ENCODE results near the gene KIRREL1. TPM values are rescaled to one million over a fixed set of nuclear protein-coding genes. Genes with fewer than 3 reads are reported as not detected.

The KIRREL1 gene
- total RNA-seq, 1 donor from 2014 or later: 39.5 TPM

DNA sequence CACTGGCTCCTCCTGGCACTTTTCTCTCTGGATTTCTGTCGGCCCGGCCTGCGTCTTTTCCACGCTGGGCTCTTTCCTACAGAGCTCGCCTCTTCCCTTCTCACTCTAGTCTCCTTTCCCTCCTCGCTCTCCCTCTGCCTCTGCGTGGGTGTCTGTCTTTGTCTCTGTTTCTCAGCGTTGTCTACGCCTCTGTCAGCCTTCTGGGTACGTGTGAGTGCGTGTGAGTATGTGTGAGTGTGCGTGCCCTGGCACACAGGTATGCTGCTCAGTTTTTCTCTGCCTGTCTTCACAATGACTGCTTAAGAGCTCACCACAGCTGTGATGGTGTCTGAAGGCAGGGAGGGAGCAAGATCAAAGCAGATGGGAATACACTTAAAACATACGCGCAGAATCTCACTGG is 77.7 kb downstream of the KIRREL1 start:
- peaks cover 98% of the 10 kb centered on the region for H4K20me1 ChIP-seq (ENCODE audit: low read depth)
- H3K27me3 ChIP-seq: no peaks in the 10 kb centered on the region
- peak overlapping the region; percentile 23 for H3K27ac ChIP-seq
- H3K27me3 Mint-ChIP-seq (ENCODE audit: insufficient read depth, low read depth): peaks cover 3% of the 10 kb centered on the region
- H3K4me2 ChIP-seq: peak overlapping the region; percentile 50
- no peak overlapping the region for H3K4me3 Mint-ChIP-seq
- peak; percentile 29 for DNase-seq (ENCODE audit: low spot score)
- H3K36me3 ChIP-seq: no peaks in the 10 kb centered on the region
- TF ChIP-seq EZH2 (IDR thresholded peaks at IDR 0.05) (no peak), EZH2phosphoT487 (IDR thresholded peaks at IDR 0.05) (no peak)
- TF ChIP-seq, protein P1, sequence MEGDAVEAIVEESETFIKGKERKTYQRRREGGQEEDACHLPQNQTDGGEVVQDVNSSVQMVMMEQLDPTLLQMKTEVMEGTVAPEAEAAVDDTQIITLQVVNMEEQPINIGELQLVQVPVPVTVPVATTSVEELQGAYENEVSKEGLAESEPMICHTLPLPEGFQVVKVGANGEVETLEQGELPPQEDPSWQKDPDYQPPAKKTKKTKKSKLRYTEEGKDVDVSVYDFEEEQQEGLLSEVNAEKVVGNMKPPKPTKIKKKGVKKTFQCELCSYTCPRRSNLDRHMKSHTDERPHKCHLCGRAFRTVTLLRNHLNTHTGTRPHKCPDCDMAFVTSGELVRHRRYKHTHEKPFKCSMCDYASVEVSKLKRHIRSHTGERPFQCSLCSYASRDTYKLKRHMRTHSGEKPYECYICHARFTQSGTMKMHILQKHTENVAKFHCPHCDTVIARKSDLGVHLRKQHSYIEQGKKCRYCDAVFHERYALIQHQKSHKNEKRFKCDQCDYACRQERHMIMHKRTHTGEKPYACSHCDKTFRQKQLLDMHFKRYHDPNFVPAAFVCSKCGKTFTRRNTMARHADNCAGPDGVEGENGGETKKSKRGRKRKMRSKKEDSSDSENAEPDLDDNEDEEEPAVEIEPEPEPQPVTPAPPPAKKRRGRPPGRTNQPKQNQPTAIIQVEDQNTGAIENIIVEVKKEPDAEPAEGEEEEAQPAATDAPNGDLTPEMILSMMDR (IDR thresholded peaks at IDR 0.05): no peak
- peaks cover 86% of the 10 kb centered on the region for H3K4me1 Mint-ChIP-seq
- H3K9me3 Mint-ChIP-seq: no peaks in the 10 kb centered on the region
- H3K4me1 ChIP-seq: peaks cover 80% of the 10 kb centered on the region
- H3F3A ChIP-seq (ENCODE audit: low read depth): peaks cover 19% of the 10 kb centered on the region
- H2AFZ ChIP-seq (replicated peaks): no peak overlapping the region
- peaks cover 91% of the 10 kb centered on the region for H3K79me2 ChIP-seq (ENCODE audit: low read depth)
- H3K36me3 Mint-ChIP-seq: peaks cover 14% of the 10 kb centered on the region
- H3K27ac Mint-ChIP-seq: peak overlapping the region; percentile 87
- H3K4me3 ChIP-seq: no peak overlapping the region
- H3K9ac ChIP-seq: peak overlapping the region; percentile 30
- H3K9me3 ChIP-seq (ENCODE audit: low read depth): no peaks in the 10 kb centered on the region

DNA sequence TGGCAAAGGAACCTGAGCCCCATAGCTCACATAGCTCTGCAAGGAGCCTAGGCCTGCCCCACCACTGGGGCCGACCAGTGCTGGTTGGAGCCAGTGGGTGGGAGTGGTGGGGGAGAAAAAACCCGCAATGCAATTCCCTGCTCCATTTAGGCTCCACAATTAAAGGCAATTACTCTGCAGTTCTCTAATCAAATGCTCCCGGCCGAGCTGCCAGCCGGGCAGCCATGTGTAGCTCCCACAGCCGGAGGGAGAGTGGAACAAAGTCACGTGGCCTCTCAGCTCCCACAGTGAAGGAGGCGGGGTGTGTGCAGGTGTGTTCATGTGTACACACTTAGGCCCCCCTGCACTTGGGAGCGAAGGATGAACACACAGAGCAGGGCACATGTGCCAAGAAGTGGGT is 81.6 kb downstream of the KIRREL1 start:
- peaks cover 75% of the 10 kb centered on the region for H3K4me1 ChIP-seq
- no peaks in the 10 kb centered on the region for H3K36me3 ChIP-seq
- no peak for DNase-seq (ENCODE audit: low spot score)
- peaks cover 34% of the 10 kb centered on the region for H3F3A ChIP-seq (ENCODE audit: low read depth)
- no peak overlapping the region for H3K4me3 ChIP-seq
- no peaks in the 10 kb centered on the region for H3K9me3 ChIP-seq (ENCODE audit: low read depth)
- H3K27me3 ChIP-seq: no peaks in the 10 kb centered on the region
- peaks cover 79% of the 10 kb centered on the region for H3K4me1 Mint-ChIP-seq
- TF ChIP-seq EZH2phosphoT487 (IDR thresholded peaks at IDR 0.05): no peak
- TF ChIP-seq, protein P1 (IDR thresholded peaks at IDR 0.05): no peak
- no peak for TF ChIP-seq EZH2 (IDR thresholded peaks at IDR 0.05)
- H3K4me2 ChIP-seq: no peak overlapping the region
- H4K20me1 ChIP-seq (ENCODE audit: low read depth): peaks cover 82% of the 10 kb centered on the region
- H3K9ac ChIP-seq: no peak overlapping the region
- no peaks in the 10 kb centered on the region for H3K27me3 Mint-ChIP-seq (ENCODE audit: insufficient read depth, low read depth)
- H3K27ac Mint-ChIP-seq: no peak overlapping the region
- no peak overlapping the region for H3K4me3 Mint-ChIP-seq
- no peak overlapping the region for H3K27ac ChIP-seq
- peaks cover 69% of the 10 kb centered on the region for H3K79me2 ChIP-seq (ENCODE audit: low read depth)
- H3K36me3 Mint-ChIP-seq: peaks cover 23% of the 10 kb centered on the region
- no peaks in the 10 kb centered on the region for H3K9me3 Mint-ChIP-seq
- H2AFZ ChIP-seq (replicated peaks): no peak overlapping the region

DNA sequence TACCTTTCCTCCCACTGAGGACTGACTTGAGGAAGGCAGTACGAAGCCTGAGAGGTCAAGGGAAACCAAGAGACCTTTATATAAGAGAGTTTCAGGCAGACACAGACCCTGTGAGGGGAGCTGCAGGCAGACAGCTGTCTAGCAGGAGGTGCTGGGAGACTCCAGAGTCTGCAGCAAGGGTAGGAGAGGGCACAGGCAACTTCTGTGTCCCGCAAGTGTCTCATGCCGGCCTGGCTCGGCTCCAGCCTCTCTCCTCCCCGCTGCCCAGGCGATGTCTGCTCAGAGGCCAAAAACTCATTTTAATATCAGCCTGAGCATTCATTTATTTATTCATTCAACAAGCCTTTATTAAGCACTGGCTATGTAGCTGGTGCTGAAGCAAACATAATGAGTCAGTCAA is 83.0 kb downstream of the KIRREL1 start:
- Histone ChIP-seq H4K20me1 (ENCODE audit: low read depth) (peaks cover 68% of the 10 kb centered on the region), H3K36me3 (no peaks in the 10 kb centered on the region), H3K4me1 (peaks cover 61% of the 10 kb centered on the region), H2AFZ (replicated peaks) (no peak overlapping the region), H3K9me3 (ENCODE audit: low read depth) (no peaks in the 10 kb centered on the region), H3K27me3 (no peaks in the 10 kb centered on the region), H3K79me2 (ENCODE audit: low read depth) (peaks cover 56% of the 10 kb centered on the region), H3K4me3 (no peak overlapping the region), H3K27ac (peak overlapping the region; percentile 45), H3K4me2 (no peak overlapping the region), H3F3A (ENCODE audit: low read depth) (peaks cover 29% of the 10 kb centered on the region), H3K9ac (no peak overlapping the region)
- DNase-seq (ENCODE audit: low spot score): no peak
- TF ChIP-seq EZH2phosphoT487 (IDR thresholded peaks at IDR 0.05) (no peak), EZH2 (IDR thresholded peaks at IDR 0.05) (no peak)
- TF ChIP-seq, protein P1 (IDR thresholded peaks at IDR 0.05): no peak
- Mint-ChIP-seq H3K9me3 (no peaks in the 10 kb centered on the region), H3K4me3 (no peak overlapping the region), H3K4me1 (peaks cover 65% of the 10 kb centered on the region), H3K27ac (peak overlapping the region; percentile 64), H3K27me3 (ENCODE audit: insufficient read depth, low read depth) (no peaks in the 10 kb centered on the region), H3K36me3 (peaks cover 31% of the 10 kb centered on the region)

Data from neural progenitor cell (in vitro differentiated cells).